ENCODE results near the gene VSTM4. TPM values are rescaled to one million over a fixed set of nuclear protein-coding genes. Genes with fewer than 3 reads are reported as not detected.

Gene VSTM4
- total RNA-seq, 3 donors from 2014 or later, result 8.5 to 17.3 (median 9.5) TPM

DNA sequence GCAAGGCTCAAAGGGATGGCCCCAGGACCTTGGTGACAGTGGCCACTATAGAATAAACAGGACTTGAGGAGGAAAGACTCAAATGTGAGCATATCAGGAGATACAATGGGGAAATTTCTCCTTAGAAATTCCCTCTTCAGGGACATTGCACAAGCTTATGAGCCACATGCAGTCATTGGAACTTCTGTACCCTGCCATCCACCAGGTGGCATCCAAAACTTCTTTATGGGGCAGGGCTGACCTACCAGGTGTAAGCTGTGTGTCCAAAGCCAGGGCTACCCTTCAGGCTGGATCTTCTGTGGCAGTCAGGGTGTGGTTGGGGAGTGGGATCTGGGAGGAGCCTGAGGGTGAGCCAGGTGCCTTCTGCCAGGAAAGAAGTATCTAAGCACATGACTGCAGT lies 139.1 kb downstream of the VSTM4 start:
- Histone ChIP-seq H3K36me3 (no peaks in the 10 kb centered on the region), H3K4me1 (no peaks in the 10 kb centered on the region), H3K9me3 (no peaks in the 10 kb centered on the region), H3K4me3 (no peak overlapping the region), H3K27me3 (no peaks in the 10 kb centered on the region), H3K27ac (no peak overlapping the region)
- TF ChIP-seq POLR2A (IDR thresholded peaks at IDR 0.05), result no peak
- TF ChIP-seq POLR2AphosphoS5 (IDR thresholded peaks at IDR 0.05), result no peak
- TF ChIP-seq, protein P1, sequence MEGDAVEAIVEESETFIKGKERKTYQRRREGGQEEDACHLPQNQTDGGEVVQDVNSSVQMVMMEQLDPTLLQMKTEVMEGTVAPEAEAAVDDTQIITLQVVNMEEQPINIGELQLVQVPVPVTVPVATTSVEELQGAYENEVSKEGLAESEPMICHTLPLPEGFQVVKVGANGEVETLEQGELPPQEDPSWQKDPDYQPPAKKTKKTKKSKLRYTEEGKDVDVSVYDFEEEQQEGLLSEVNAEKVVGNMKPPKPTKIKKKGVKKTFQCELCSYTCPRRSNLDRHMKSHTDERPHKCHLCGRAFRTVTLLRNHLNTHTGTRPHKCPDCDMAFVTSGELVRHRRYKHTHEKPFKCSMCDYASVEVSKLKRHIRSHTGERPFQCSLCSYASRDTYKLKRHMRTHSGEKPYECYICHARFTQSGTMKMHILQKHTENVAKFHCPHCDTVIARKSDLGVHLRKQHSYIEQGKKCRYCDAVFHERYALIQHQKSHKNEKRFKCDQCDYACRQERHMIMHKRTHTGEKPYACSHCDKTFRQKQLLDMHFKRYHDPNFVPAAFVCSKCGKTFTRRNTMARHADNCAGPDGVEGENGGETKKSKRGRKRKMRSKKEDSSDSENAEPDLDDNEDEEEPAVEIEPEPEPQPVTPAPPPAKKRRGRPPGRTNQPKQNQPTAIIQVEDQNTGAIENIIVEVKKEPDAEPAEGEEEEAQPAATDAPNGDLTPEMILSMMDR (IDR thresholded peaks at IDR 0.05), result no peak
- DNase-seq (ENCODE audit: low spot score in 2 of 2), result no peak
- intact Hi-C loops (cut with DNase I; ENCODE audit: low total_unique reads), result no loop called here

DNA sequence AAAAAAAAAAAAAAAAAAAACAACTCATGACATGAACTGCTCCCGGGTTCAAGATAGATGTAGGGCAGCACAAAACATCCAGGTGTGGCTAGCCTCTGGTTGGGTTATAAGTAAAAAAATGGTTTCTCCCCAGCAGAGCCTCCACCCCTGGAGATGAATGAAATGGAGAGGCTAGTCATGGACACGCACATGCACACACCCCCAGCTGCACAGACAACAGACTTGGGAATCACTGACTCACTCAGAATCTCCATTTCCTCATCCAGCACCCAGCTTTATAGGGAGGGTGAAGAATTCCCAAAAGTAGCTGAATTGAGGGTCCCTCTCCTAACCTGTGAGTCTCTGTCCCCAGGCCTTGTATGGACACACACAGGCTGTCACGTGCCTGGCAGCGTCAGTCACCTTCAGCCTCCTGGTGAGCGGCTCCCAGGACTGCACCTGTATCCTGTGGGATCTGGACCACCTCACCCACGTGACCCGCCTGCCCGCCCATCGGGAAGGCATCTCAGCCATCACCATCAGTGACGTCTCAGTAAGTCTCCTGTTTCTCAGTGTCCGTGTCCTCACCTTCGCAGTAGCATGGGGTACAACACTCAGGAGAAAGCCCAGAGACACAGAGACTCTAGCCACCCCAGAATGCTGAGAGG lies 140.7 kb downstream of the VSTM4 start:
- no peak overlapping the region for H3K4me3 ChIP-seq
- no peak for DNase-seq (ENCODE audit: low spot score in 2 of 2)
- no peaks in the 10 kb centered on the region for H3K9me3 ChIP-seq
- no peak for TF ChIP-seq POLR2A (IDR thresholded peaks at IDR 0.05)
- TF ChIP-seq, protein P1 (IDR thresholded peaks at IDR 0.05), result no peak
- no peak for TF ChIP-seq POLR2AphosphoS5 (IDR thresholded peaks at IDR 0.05)
- H3K36me3 ChIP-seq, result no peaks in the 10 kb centered on the region
- no peak overlapping the region for H3K27ac ChIP-seq
- intact Hi-C loops (cut with DNase I; ENCODE audit: low total_unique reads), result no loop called here
- H3K4me1 ChIP-seq, result no peaks in the 10 kb centered on the region
- no peaks in the 10 kb centered on the region for H3K27me3 ChIP-seq

DNA sequence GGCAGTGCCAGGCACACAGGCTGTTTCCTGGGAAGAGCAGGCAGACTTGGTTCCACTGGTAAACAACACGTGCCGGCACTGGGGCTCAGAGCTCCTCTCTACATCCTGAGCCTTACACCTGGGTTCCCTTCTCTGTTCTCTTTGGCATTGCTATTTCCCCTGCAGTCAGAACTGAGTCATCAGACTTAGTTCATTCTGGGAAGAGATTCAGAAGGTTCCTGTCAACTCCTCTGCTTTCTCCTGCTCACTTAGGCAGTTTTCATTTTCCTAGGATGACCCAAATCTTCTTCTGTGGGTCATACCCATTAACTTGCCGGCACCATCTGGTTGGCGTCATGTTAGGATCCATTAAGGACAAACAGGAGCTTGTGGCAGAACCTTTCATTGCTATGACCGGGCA lies 142.3 kb downstream of the VSTM4 start:
- H3K4me1 ChIP-seq, result no peaks in the 10 kb centered on the region
- H3K4me3 ChIP-seq, result no peak overlapping the region
- intact Hi-C loops (cut with DNase I; ENCODE audit: low total_unique reads), result no loop called here
- DNase-seq (ENCODE audit: low spot score in 2 of 2), result no peak
- no peak for TF ChIP-seq POLR2A (IDR thresholded peaks at IDR 0.05)
- TF ChIP-seq, protein P1 (IDR thresholded peaks at IDR 0.05), result no peak
- TF ChIP-seq POLR2AphosphoS5 (IDR thresholded peaks at IDR 0.05), result no peak
- no peaks in the 10 kb centered on the region for H3K27me3 ChIP-seq
- no peaks in the 10 kb centered on the region for H3K36me3 ChIP-seq
- H3K27ac ChIP-seq, result no peak overlapping the region
- no peaks in the 10 kb centered on the region for H3K9me3 ChIP-seq

DNA sequence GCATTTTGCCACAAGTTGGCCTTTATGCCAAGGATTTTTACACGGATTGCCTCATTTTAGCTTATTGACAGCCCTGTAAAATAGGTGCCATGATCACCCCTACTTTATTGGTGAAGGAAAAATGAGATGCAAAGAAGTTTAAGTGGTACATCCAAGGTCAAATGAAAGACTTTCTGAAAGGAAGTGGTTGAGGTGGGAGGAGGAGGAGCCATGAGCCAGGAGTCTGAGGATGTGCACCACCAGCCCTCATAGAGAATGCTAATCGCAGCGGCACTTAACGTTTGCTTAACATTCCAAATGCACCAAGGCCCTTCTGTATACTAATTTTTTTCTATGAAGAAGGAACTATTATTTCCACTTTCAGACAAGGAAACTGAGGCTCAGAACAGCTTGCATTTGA lies 144.7 kb downstream of the VSTM4 start:
- no peak overlapping the region for H3K4me3 ChIP-seq
- no peaks in the 10 kb centered on the region for H3K9me3 ChIP-seq
- no peaks in the 10 kb centered on the region for H3K4me1 ChIP-seq
- no peak overlapping the region for H3K27ac ChIP-seq
- no peak for DNase-seq (ENCODE audit: low spot score in 2 of 2)
- no peak for TF ChIP-seq POLR2A (IDR thresholded peaks at IDR 0.05)
- TF ChIP-seq, protein P1 (IDR thresholded peaks at IDR 0.05), result no peak
- TF ChIP-seq POLR2AphosphoS5 (IDR thresholded peaks at IDR 0.05), result no peak
- H3K36me3 ChIP-seq, result no peaks in the 10 kb centered on the region
- H3K27me3 ChIP-seq, result no peaks in the 10 kb centered on the region
- intact Hi-C loops (cut with DNase I; ENCODE audit: low total_unique reads), result no loop called here

DNA sequence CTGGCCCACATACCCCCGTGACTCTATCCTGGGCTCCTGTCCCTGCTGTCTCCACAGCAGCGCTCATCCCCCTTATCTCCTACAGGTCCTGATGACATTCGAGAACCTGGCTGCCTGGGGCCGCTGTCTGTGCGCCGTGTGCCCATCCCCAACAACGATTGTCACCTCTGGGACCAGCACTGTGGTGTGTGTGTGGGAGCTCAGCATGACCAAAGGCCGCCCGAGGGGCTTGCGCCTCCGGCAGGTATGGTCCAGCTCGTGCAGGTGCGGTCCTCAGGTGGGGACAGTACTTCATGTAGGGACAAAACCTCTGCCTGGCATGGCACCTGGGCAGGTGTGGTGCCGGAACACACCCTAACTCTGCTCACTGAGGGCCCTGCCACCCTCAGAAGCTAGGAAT lies 145.3 kb downstream of the VSTM4 start:
- DNase-seq (ENCODE audit: low spot score in 2 of 2), result no peak
- Histone ChIP-seq H3K27ac (no peak overlapping the region), H3K4me1 (no peaks in the 10 kb centered on the region), H3K27me3 (no peaks in the 10 kb centered on the region), H3K4me3 (no peak overlapping the region), H3K36me3 (no peaks in the 10 kb centered on the region), H3K9me3 (no peaks in the 10 kb centered on the region)
- TF ChIP-seq POLR2AphosphoS5 (IDR thresholded peaks at IDR 0.05) (no peak), POLR2A (IDR thresholded peaks at IDR 0.05) (no peak)
- TF ChIP-seq, protein P1 (IDR thresholded peaks at IDR 0.05), result no peak
- intact Hi-C loops (cut with DNase I; ENCODE audit: low total_unique reads), result no loop called here
